SK-N-SH (cell line): ENCODE measurements around the gene SENP1. TPM values are rescaled to one million over a fixed set of nuclear protein-coding genes. Genes with fewer than 3 reads are reported as not detected.

Source experiments
- CTCF ChIA-PET: fragments of 300-600, 350-600 bp; formaldehyde crosslinking; extraction: SDS; loops from one replicate; lab custom pipeline; 2021; lab: Yijun Ruan, JAX
- POLR2A ChIA-PET: fragments of 350-600 bp; sonication (Branson Sonifier 250); formaldehyde crosslinking; extraction: SDS; loops from one replicate; lab custom pipeline; 2020; ENCODE audit warnings: antibody characterized with exemption, inconsistent platforms; lab: Yijun Ruan, JAX
- DNase-seq: peaks from one replicate; pipeline ENCODE4 v3.0.0; 2012
- H2AFZ ChIP-seq: fragments of 200-600 bp; sonication (generic); 2 replicates; pipeline ENCODE4 v1.8.1; 2016; ENCODE audit warnings: antibody characterized with exemption, mild to moderate bottlenecking, low read depth
- H3F3A ChIP-seq: fragments of 200-600 bp; sonication (generic); replicated peaks from 2 replicates; pipeline ENCODE3; 2016; ENCODE audit warnings: antibody characterized with exemption, mild to moderate bottlenecking; ENCODE audit not compliant: insufficient read depth
- H3K27ac ChIP-seq, 2 experiments: fragments of 200-500 bp in 1 of 2; fragments of 200-600 bp in 1 of 2; sonication (Bioruptor generic) in 1 of 2; sonication (generic), shearing (Covaris generic) in 1 of 2; 2 replicates each; pipeline versions ENCODE4 v1.5.1 to v1.6.1; 2014 to 2016; ENCODE audit warnings: low read depth in 2 of 2, inconsistent platforms in 1 of 2, low read length in 1 of 2, mild to moderate bottlenecking in 1 of 2, mixed read lengths in 1 of 2
- H3K27me3 ChIP-seq: fragments of 200-600 bp; sonication (generic), shearing (Covaris generic); 2 replicates; pipeline ENCODE4 v1.6.1; 2016; ENCODE audit warnings: mixed run types; ENCODE audit not compliant: insufficient read depth
- H3K36me3 ChIP-seq, 2 experiments: fragments of 200-500 bp in 1 of 2; fragments of 200-600 bp in 1 of 2; sonication (Bioruptor generic) in 1 of 2; sonication (generic) in 1 of 2; replicated peaks in 1 of 2; 2 replicates each; pipeline versions ENCODE3 to v1.5.1; 2014 to 2016; ENCODE audit warnings: low read length in 1 of 2, mild to moderate bottlenecking in 1 of 2; ENCODE audit not compliant: insufficient read depth in 2 of 2, control insufficient read depth in 1 of 2
- H3K4me1 ChIP-seq, 2 experiments: fragments of 200-500 bp in 1 of 2; fragments of 200-600 bp in 1 of 2; sonication (Bioruptor generic) in 1 of 2; sonication (generic), shearing (Covaris generic) in 1 of 2; 2 replicates each; pipeline versions ENCODE4 v1.5.1 to v1.6.1; 2014 to 2016; ENCODE audit warnings: low read depth in 1 of 2, low read length in 1 of 2, mixed run types in 1 of 2; ENCODE audit not compliant: insufficient read depth in 2 of 2, control insufficient read depth in 1 of 2
- H3K4me2 ChIP-seq: fragments of 200-600 bp; sonication (generic), shearing (Covaris generic); 2 replicates; pipeline ENCODE4 v1.6.1; 2017; ENCODE audit warnings: mixed run types
- H3K4me3 ChIP-seq, 2 experiments: fragments of 200-500 bp in 1 of 2; fragments of 200-600 bp in 1 of 2; sonication (Bioruptor generic) in 1 of 2; sonication (generic), shearing (Covaris generic) in 1 of 2; 2 replicates each; pipeline versions ENCODE4 v1.5.1 to v1.8.1; 2014 to 2016; ENCODE audit warnings: low read depth in 2 of 2, inconsistent platforms in 1 of 2, low read length in 1 of 2, mild to moderate bottlenecking in 1 of 2, mixed read lengths in 1 of 2, moderate library complexity in 1 of 2
- H3K79me2 ChIP-seq: fragments of 200-600 bp; sonication (generic); 2 replicates; pipeline ENCODE4 v1.8.1; 2017; ENCODE audit warnings: mild to moderate bottlenecking; ENCODE audit not compliant: insufficient read depth
- H3K9ac ChIP-seq: fragments of 200-600 bp; sonication (generic); 2 replicates; pipeline ENCODE4 v1.6.1; 2017; ENCODE audit warnings: mixed run types
- H3K9me2 ChIP-seq: fragments of 200-600 bp; sonication (generic); 2 replicates; pipeline ENCODE4 v1.6.1; 2017; ENCODE audit warnings: mixed run types
- H3K9me3 ChIP-seq: fragments of 200-600 bp; sonication (generic); 2 replicates; pipeline ENCODE4 v1.6.1; 2017; ENCODE audit warnings: mixed run types, mild to moderate bottlenecking, moderate library complexity
- H4K20me1 ChIP-seq: fragments of 200-600 bp; sonication (generic); 2 replicates; pipeline ENCODE4 v1.6.1; 2017; ENCODE audit warnings: mild to moderate bottlenecking, mixed run types; ENCODE audit not compliant: insufficient read depth
- CHD2 ChIP-seq: fragments of 150-350 bp; IDR thresholded peaks from 2 replicates; pipeline ENCODE4 v1.6.1; 2018; ENCODE audit warnings: low read length; ENCODE audit not compliant: partially characterized antibody
- CTCF ChIP-seq: fragments of 200-600 bp; sonication (generic); IDR thresholded peaks from 2 replicates; pipeline ENCODE4 v1.6.1; 2017; ENCODE audit warnings: antibody characterized with exemption, mild to moderate bottlenecking, moderate library complexity
- ELF1 ChIP-seq: IDR thresholded peaks from 2 replicates; pipeline ENCODE4 v1.4.0; 2012
- EZH2phosphoT487 ChIP-seq: fragments of 200-600 bp; sonication (generic); IDR thresholded peaks from 2 replicates; pipeline ENCODE4 v1.6.1; 2017; ENCODE audit warnings: low read depth, mixed run types, mild to moderate bottlenecking, antibody characterized with exemption, moderate library complexity, borderline replicate concordance
- FOSL2 ChIP-seq: IDR thresholded peaks from 2 replicates; pipeline ENCODE4 v1.4.0; 2012; ENCODE audit warnings: low read depth, mild to moderate bottlenecking, moderate library complexity, borderline replicate concordance
- FOXJ3 ChIP-seq: sonication (generic); formaldehyde crosslinking; IDR thresholded peaks from 2 replicates; pipeline ENCODE4 v1.5.1; 2020; ENCODE audit warnings: mild to moderate bottlenecking, missing genetic modification reagents
- FOXM1 ChIP-seq: IDR thresholded peaks from 2 replicates; pipeline ENCODE4 v1.4.0; 2012; ENCODE audit warnings: low read depth, mild to moderate bottlenecking
- GABPA ChIP-seq: IDR thresholded peaks from 2 replicates; pipeline ENCODE4 v1.4.0; 2012; ENCODE audit warnings: low read depth, mild to moderate bottlenecking
- GATA2 ChIP-seq: sonication (generic); formaldehyde crosslinking; IDR thresholded peaks from 2 replicates; pipeline ENCODE4 v1.5.0; 2020; ENCODE audit warnings: mild to moderate bottlenecking, missing genetic modification reagents
- MEF2A ChIP-seq: IDR thresholded peaks from 2 replicates; pipeline ENCODE4 v1.4.0; 2012; ENCODE audit warnings: low read depth, borderline replicate concordance
- NRF1 ChIP-seq: IDR thresholded peaks from 2 replicates; pipeline ENCODE4 v1.6.1; 2012; ENCODE audit warnings: low read depth, mild to moderate bottlenecking, low read length
- PBX3 ChIP-seq: IDR thresholded peaks from 2 replicates; pipeline ENCODE4; 2012
- RAD21 ChIP-seq: IDR thresholded peaks from 2 replicates; pipeline ENCODE4 v1.6.1; 2012; ENCODE audit warnings: mild to moderate bottlenecking, low read length
- RCOR1 ChIP-seq: fragments of 150-350 bp; IDR thresholded peaks from 2 replicates; pipeline ENCODE4 v1.6.1; 2017; ENCODE audit warnings: antibody characterized with exemption, low read length
- REST ChIP-seq: IDR thresholded peaks from 2 replicates; pipeline ENCODE4 v1.6.1; 2012; ENCODE audit warnings: mild to moderate bottlenecking, low read depth, low read length, moderate library complexity
- RFX5 ChIP-seq: IDR thresholded peaks from 2 replicates; pipeline ENCODE4 v1.6.1; 2012; ENCODE audit warnings: mild to moderate bottlenecking, improper control_type of control experiment, low read length
- SMC3 ChIP-seq: IDR thresholded peaks from 2 replicates; pipeline ENCODE4 v1.6.1; 2012; ENCODE audit warnings: low read depth, low read length, improper control_type of control experiment
- TCF12 ChIP-seq: IDR thresholded peaks from 2 replicates; pipeline ENCODE4 v1.4.0; 2012
- USF2 ChIP-seq: fragments of 150-350 bp; IDR thresholded peaks from 2 replicates; pipeline ENCODE4 v1.6.1; 2017; ENCODE audit warnings: antibody characterized with exemption, low read length, low read depth, borderline replicate concordance
- YY1 ChIP-seq: IDR thresholded peaks from 2 replicates; pipeline ENCODE4 v1.4.0; 2012; ENCODE audit warnings: low read depth, mild to moderate bottlenecking
- WGBS: methylation state at CpG from one replicate; pipeline ENCODE4 v1.1.6; 2017; ENCODE audit warnings: low lambda C conversion rate; 5-methylcytosine and 5-hydroxymethylcytosine counted together
- polyA plus RNA-seq, 3 experiments: library from polyadenylated mRNA; depleted of rRNA; stranded (reverse); fragments of >200 nt; gene quantifications; 2 replicates each; pipeline ENCODE4 v1.2.3, GENCODE V29; 2012

The SENP1 gene
- polyA plus RNA-seq, 1 of the 3 experiments (the other 2 are of a cell fraction): 5.6 TPM

GRCh38 chr12:48012070-48012469 lies 93.8 kb downstream of the SENP1 start:
- Histone ChIP-seq H3K36me3 (no peaks in the 10 kb centered on the region), H2AFZ (no peak overlapping the region), H3K9me2 (no peaks in the 10 kb centered on the region), H3F3A (no peaks in the 10 kb centered on the region), H3K27me3 (peaks cover 48% of the 10 kb centered on the region), H3K4me1 (no peaks in the 10 kb centered on the region), H3K4me2 (no peak overlapping the region), H3K9me3 (no peaks in the 10 kb centered on the region), H3K9ac (no peak overlapping the region), H3K4me3 (no peak overlapping the region), H3K79me2 (no peaks in the 10 kb centered on the region), H4K20me1 (no peaks in the 10 kb centered on the region), H3K27ac (no peak overlapping the region)
- TF ChIP-seq FOXJ3 (CRISPR knock-in tag): no peak
- TF ChIP-seq CHD2: no peak
- no peak for TF ChIP-seq REST
- TF ChIP-seq PBX3: no peak
- TF ChIP-seq ELF1: no peak
- no peak for TF ChIP-seq RCOR1
- no peak for TF ChIP-seq TCF12
- TF ChIP-seq MEF2A: no peak
- TF ChIP-seq USF2: no peak
- TF ChIP-seq NRF1: no peak
- no peak for TF ChIP-seq FOSL2
- TF ChIP-seq YY1: no peak
- no peak for TF ChIP-seq RAD21
- no peak for TF ChIP-seq CTCF
- no peak for TF ChIP-seq FOXM1
- no peak for TF ChIP-seq GATA2 (CRISPR knock-in tag)
- no peak for TF ChIP-seq GABPA
- TF ChIP-seq EZH2phosphoT487: no peak
- TF ChIP-seq RFX5: no peak
- TF ChIP-seq SMC3: no peak
- 68% methylated on average over 8 of the region's 8 CpGs for WGBS
- POLR2A ChIA-PET: no interaction called here
- no peak for DNase-seq
- CTCF ChIA-PET: no interaction called here
